HG02759 (cell line): ENCODE measurements around the gene TNKS1BP1.
"Not testable (repeated sequence)": the region's sequence is repeated elsewhere in the genome, so short reads cannot be mapped to it uniquely, and the experiment has no call there.

Source experiments
- ATAC-seq: cut with Tn5 transposase; IDR thresholded peaks from one replicate; pipeline ENCODE4 v1.9.1; 2021; ENCODE audit warnings: mild to moderate bottlenecking, moderate library complexity; ENCODE audit not compliant: unreplicated experiment

Gene TNKS1BP1

GRCh38 chr11:57356268-57356667 lies 31.5 kb upstream of the TNKS1BP1 start:
- no peak for ATAC-seq

DNA sequence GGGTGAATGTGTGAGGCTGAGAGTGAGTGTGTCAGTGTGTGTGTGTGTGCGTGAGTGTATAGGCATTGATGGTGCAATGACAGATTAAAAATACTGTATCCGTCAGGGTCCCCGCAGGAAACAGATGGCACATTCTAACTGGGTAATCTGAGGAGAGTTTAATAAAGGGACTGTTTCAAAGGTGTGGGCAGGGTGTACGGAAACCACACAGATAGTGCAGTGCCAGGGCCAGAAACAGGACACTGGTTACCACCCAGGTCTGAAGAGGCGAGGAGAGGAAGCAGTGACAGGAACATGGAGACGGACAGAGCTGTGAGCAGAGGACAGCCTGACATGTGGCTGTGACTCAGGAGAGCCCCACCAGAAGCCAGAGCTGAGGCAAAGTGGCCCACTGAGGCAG lies 29.9 kb upstream of the TNKS1BP1 start:
- no peak for ATAC-seq

DNA sequence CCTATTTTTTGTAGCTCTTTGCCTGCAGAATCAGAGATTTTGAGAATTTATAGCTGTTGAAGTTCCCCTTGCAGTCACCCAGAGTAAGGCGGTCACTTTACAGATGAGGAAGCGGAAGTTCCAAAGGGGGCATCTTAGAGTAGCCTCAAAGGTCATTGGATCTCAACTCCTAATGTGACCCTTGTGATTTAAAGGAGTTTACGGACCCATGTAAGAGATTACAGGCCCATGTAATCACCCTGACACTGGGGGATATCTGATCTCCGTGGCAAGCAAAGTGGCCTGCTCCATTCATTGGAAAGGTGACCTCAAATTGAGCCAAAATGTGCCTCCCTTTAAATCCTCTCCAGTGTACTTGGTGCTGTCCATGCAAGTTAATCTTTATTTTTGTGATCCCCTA lies 29.1 kb upstream of the TNKS1BP1 start:
- ATAC-seq = no peak

GRCh38 chr11:57353446-57353845 lies 28.7 kb upstream of the TNKS1BP1 start:
- ATAC-seq = no peak

- no peak for ATAC-seq
Measured at GRCh38 chr11:57353036-57353435, 28.3 kb upstream of the TNKS1BP1 start.

- peak; percentile 59 for ATAC-seq
Measured at GRCh38 chr11:57349491-57350274, 24.9 kb upstream of the TNKS1BP1 start.

GRCh38 chr11:57348636-57349313 lies 24.0 kb upstream of the TNKS1BP1 start:
- no peak for ATAC-seq

DNA sequence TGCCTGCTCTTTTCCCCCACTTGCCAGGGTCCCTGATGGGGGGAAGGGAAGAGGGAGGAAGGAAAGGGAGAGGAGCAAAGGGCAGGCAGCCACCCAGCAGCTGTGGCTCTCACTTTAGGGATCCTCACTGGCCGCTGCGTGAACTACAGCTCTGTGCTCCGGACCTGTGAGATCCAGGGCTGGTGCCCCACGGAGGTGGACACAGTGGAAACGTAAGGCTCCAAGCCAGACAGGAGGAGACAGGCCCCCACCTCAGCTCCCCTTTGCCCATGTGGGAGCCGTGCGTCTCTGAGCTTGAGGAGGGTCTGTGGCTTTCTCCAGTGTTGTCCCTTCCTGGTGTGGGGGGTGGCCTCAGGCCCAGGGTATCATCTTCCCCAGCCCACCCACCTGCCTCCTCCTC lies 23.3 kb upstream of the TNKS1BP1 start:
- ATAC-seq = no peak

GRCh38 chr11:57347336-57347735 lies 22.6 kb upstream of the TNKS1BP1 start:
- no peak for ATAC-seq

DNA sequence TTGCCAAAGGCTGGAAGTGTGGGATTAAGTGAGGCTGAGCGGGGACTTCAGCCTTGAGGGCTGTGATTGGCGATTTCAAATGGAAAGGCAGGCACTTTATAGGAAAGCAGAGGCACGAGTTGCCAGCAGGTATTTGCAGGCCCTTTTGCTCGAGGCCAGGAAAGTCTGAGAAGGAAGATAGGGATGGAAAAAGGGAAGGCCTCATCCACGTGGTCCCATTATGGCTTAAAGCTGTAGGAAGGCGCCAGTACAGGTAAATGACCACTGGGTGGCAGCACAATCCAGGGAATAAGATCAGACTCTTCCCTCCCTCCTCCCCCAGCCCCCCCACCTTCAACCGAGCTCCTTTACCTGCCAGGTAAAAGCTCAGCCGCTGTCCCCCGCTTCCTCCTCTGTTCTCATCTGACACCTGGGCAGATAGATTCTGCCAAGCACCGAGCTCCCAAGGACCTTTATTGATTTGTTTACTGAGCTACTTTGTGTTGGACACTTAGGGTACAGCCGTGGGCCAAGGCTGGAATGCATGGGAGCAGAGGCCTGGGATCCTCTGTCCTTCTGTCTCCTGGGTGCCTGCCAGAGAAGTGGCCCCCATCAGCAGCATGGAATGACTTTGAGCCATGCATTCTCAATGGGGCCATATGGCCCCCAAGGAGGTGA lies 20.9 kb upstream of the TNKS1BP1 start:
- ATAC-seq = peak; percentile 76

DNA sequence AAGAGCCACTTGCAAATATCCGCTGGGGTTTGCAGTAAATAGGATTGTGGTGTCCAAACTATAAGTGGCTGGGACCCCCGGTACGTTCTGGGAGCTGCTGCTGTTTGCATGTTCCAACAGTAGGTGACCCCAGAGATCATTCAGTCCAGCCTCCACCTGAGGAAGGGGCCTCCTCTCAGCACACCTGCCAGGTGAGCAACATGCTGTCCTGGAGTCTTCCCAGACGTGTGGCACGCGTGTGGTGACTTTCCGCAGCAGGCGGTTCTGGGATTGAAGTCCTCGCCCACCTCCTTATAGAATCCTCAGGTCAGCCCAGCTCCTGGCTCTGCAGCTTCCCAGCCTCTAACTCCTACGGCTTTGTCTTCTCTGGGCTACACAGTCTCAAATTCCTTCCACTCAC lies 20.1 kb upstream of the TNKS1BP1 start:
- no peak for ATAC-seq

DNA sequence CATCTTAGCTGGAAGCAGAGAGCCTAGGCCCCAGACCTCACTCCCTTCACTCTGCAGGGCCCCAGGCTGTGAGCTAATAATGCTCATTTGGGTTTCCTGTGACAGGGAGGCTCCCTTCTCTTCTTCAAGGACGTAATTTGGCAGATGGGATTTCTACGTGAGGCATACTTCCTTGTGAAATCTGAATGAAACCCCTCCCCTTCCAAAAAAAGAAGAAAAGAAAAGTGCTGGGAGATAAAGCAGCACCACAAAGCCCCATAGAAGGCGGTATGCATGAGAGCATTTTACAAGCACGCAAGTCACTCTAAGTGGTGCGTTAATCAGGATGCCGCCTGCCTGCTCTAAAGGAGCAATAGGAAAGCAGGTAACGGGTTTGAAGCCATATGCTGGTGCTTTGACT lies 19.1 kb upstream of the TNKS1BP1 start:
- ATAC-seq = no peak

DNA sequence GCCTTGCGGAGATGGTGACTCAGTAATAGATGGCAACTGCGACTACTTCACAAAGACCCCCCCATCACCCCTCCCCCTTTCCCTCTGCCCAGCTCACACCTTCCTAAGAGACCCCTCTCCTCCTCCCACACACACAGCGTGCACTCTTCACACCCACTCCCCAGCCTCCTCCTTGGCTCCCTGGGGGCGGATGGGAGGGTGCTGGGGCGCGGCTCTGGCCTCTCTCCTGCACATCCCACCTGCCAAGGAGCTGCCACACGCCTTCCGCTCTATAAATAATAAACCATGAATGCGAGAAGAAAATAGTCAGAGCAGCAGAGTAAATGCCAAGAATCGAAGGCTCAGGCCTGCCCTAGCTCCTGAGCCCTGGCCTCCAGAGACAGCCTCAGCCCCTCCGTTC lies 17.9 kb upstream of the TNKS1BP1 start:
- no peak for ATAC-seq

GRCh38 chr11:57341250-57341808 lies 16.6 kb upstream of the TNKS1BP1 start:
- ATAC-seq = no peak

DNA sequence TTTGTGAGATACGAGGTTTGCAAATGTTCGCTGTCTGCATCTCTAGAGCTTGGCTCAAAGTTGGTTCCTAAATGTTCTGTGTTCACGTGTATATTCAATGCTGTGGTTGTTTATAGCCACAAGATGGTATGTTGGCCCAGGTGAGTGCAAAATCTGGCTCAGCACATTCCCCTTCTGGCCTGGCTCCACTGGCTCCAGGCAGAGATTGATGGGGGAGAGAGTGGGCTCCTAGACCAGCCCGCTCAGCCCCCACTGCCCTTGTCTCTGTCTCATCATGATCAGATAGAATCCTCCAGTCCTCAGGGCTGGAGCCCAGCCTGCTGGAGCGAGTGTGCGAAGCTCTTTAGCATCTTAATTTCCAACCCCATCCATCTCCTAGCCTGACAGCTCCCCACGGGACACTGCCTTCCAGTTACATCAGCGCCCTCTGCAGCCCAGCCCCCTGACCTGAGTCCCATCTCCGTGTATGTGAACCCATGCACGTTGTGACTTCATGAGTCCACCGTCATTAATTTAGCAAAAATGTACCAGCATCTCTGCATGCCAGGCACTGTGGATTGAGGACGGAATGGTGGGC lies 15.4 kb upstream of the TNKS1BP1 start:
- ATAC-seq = no peak

GRCh38 chr11:57339328-57339727 lies 14.6 kb upstream of the TNKS1BP1 start:
- no peak for ATAC-seq

GRCh38 chr11:57338142-57338541 lies 13.4 kb upstream of the TNKS1BP1 start, which contains the start of gene P2RX3:
Gene P2RX3 (plus strand): TSS chr11:57338352. CDS start chr11:57338551, 199 bp downstream.
- ATAC-seq = no peak

GRCh38 chr11:57336856-57337255 lies 12.1 kb upstream of the TNKS1BP1 start:
- not testable (repeated sequence) for ATAC-seq

DNA sequence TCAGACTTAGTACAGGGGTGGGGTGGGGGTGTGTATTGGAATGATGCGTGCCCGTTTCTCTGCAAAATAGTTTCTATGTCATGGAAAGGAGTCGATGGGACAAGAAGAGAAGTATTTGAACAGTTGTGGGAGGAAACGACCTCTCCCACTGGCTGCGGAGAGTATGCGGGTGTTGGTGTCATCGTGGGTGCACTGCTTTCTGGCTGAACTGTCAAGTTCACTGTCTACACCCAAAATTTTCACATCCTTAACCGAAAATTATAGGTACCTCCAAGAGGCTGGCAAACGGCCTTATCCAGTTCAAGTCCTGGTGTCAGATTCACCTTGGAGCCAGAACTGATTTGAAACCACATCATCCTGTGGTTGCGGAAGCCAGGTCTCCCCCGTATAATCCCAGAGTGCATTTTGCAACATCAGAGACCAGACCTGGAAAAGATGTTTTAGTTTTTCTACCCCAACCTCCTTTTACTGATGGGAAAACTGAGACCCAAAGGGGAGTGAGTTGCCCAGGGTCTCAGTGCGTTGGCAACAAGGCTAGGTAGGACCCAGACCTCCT lies 11.4 kb upstream of the TNKS1BP1 start:
- ATAC-seq = peak; percentile 10

GRCh38 chr11:57335343-57336110 lies 10.8 kb upstream of the TNKS1BP1 start, which contains the start of gene SSRP1:
Gene SSRP1 (minus strand): TSS chr11:57335892. CDS start chr11:57335121, 771 bp downstream.
- peak; percentile 99 for ATAC-seq
